ENCODE data around the gene BPHL.

DNA sequence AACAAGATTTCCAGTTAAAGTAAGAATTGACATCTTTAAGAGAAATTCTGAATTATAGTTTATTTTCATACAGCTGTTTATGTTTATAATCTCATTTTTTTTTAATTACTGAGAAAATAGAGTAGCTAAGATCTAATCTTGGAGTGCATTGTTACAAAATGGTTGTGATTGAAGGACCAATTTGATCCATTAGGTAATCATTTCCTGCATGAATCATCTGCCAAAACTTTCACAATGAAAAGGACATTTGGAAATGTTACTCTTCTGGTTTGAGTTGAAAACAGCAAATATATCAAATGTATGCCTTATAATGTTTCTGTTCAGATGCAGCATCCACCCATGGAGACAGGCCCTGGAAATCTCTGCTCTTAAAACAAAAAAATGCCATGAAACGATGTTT, 19.8 kb downstream of the BPHL start:
- TF ChIP-seq, protein P1, sequence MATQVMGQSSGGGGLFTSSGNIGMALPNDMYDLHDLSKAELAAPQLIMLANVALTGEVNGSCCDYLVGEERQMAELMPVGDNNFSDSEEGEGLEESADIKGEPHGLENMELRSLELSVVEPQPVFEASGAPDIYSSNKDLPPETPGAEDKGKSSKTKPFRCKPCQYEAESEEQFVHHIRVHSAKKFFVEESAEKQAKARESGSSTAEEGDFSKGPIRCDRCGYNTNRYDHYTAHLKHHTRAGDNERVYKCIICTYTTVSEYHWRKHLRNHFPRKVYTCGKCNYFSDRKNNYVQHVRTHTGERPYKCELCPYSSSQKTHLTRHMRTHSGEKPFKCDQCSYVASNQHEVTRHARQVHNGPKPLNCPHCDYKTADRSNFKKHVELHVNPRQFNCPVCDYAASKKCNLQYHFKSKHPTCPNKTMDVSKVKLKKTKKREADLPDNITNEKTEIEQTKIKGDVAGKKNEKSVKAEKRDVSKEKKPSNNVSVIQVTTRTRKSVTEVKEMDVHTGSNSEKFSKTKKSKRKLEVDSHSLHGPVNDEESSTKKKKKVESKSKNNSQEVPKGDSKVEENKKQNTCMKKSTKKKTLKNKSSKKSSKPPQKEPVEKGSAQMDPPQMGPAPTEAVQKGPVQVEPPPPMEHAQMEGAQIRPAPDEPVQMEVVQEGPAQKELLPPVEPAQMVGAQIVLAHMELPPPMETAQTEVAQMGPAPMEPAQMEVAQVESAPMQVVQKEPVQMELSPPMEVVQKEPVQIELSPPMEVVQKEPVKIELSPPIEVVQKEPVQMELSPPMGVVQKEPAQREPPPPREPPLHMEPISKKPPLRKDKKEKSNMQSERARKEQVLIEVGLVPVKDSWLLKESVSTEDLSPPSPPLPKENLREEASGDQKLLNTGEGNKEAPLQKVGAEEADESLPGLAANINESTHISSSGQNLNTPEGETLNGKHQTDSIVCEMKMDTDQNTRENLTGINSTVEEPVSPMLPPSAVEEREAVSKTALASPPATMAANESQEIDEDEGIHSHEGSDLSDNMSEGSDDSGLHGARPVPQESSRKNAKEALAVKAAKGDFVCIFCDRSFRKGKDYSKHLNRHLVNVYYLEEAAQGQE (IDR thresholded peaks at IDR 0.05; ENCODE audit: unreplicated experiment) = no peak
- TF ChIP-seq POLR2AphosphoS5 (IDR thresholded peaks at IDR 0.05; ENCODE audit: low read depth) = no peak
- TF ChIP-seq, protein P2, sequence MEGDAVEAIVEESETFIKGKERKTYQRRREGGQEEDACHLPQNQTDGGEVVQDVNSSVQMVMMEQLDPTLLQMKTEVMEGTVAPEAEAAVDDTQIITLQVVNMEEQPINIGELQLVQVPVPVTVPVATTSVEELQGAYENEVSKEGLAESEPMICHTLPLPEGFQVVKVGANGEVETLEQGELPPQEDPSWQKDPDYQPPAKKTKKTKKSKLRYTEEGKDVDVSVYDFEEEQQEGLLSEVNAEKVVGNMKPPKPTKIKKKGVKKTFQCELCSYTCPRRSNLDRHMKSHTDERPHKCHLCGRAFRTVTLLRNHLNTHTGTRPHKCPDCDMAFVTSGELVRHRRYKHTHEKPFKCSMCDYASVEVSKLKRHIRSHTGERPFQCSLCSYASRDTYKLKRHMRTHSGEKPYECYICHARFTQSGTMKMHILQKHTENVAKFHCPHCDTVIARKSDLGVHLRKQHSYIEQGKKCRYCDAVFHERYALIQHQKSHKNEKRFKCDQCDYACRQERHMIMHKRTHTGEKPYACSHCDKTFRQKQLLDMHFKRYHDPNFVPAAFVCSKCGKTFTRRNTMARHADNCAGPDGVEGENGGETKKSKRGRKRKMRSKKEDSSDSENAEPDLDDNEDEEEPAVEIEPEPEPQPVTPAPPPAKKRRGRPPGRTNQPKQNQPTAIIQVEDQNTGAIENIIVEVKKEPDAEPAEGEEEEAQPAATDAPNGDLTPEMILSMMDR (conservative IDR thresholded peaks at IDR 0.05; ENCODE audit: low read depth in 2 of 2) = no peak
- no peak for TF ChIP-seq EZH2phosphoT487 (IDR thresholded peaks at IDR 0.05; ENCODE audit: unreplicated experiment)
- no peak for TF ChIP-seq CREB1 (CRISPR knock-in tag; IDR thresholded peaks at IDR 0.05; ENCODE audit: low read depth)
- no peak for TF ChIP-seq JUNB (IDR thresholded peaks at IDR 0.05; ENCODE audit: unreplicated experiment)
- no peak for TF ChIP-seq EZH2 (IDR thresholded peaks at IDR 0.05; ENCODE audit: low read depth, unreplicated experiment)
- no peak for TF ChIP-seq NANOG (IDR thresholded peaks at IDR 0.05; ENCODE audit: borderline replicate concordance)
